Mucosa of descending colon (tissue), 3 donors: ENCODE measurements around the gene OR51E2. TPM values are rescaled to one million over a fixed set of nuclear protein-coding genes. Genes with fewer than 3 reads are reported as not detected.

ENCODE experiments used
- ATAC-seq: fragments of 200-7000 bp; cut with Tn5 transposase; one replicate; pipeline ENCODE4 v1.9.1; 2020; ENCODE audit warnings: mild to moderate bottlenecking, moderate library complexity
- DNase-seq, 3 donors: peaks; one replicate each; pipeline ENCODE4 v3.0.0-alpha.2; 2020
- H3K36me3 ChIP-seq: fragments of 200-600 bp; one replicate; pipeline ENCODE4 v1.8.0; 2021; ENCODE audit warnings: low read depth, mild to moderate bottlenecking
- H3K4me1 ChIP-seq: fragments of 200-600 bp; one replicate; pipeline ENCODE4 v1.8.0; 2021; ENCODE audit warnings: low read depth, mild to moderate bottlenecking
- H3K4me3 ChIP-seq: fragments of 200-600 bp; one replicate; pipeline ENCODE4 v1.8.0; 2021; ENCODE audit warnings: mild to moderate bottlenecking
- H3K9me3 ChIP-seq: fragments of 200-600 bp; one replicate; pipeline ENCODE4 v1.8.0; 2021; ENCODE audit warnings: mild to moderate bottlenecking
- intact Hi-C, 2 donors: fragments of 100-400 bp; cut with DNase I in 1 of 2; cut with micrococcal nuclease in 1 of 2; formaldehyde crosslinking; loops; one replicate each; pipeline versions ENCODE4 v1.11.0 to v1.11.1; 2022; cut with DNase I, micrococcal nuclease
- total RNA-seq, 3 donors: library from RNA; stranded (reverse); fragmentation: NEBNext Ultra II Directional in 2 of 3; extraction: Animal tissue kit (Norgen Biotek cat#: 25700) in 2 of 3; gene quantifications; one replicate each; pipeline versions ENCODE4 v1.2.1 to v1.2.4, GENCODE V29; 2021 to 2023
- TF ChIP-seq, protein P1 (sequence below): fragments of 200-600 bp; IDR thresholded peaks from one replicate; pipeline ENCODE4 v1.8.0; 2022; ENCODE audit warnings: antibody characterized with exemption, mild to moderate bottlenecking
- donor health status: DM: no; HTN: no; CAD: no; lungs with moderate emphysema.
- donor health status: DM: no; HTN: no; CAD: no.
- donor health status: DM: no; HTN: yes; CAD: no.

OR51E2 gene
- total RNA-seq, 3 donors from 2014 or later, result 0.46 to 11.0 (median 1.0) TPM

DNA sequence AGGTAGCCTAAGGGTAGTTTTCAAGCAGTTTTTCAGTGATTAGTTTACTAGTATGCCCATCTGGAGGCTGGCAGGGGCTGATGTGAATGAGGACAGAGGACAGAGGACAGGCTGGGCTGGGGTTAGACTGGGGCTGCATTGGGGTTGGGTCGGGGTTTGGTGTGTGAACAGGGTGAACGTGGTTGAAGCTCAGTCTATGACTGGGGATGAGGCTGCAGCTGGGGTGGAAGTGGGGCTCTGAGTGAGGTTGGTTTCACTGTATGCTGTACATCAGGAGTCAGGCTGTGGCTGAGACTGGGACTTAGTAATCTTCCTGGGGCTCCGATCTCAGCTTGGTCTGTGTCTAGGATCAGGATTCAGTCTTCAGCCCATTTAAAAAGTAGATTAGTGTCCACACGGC is 53.4 kb downstream of the OR51E2 start:
- DNase-seq, result no peak
- no peaks in the 10 kb centered on the region for H3K4me1 ChIP-seq
- no peaks in the 10 kb centered on the region for H3K9me3 ChIP-seq
- no peak for ATAC-seq
- intact Hi-C loops, result no loop called here
- no peak overlapping the region for H3K4me3 ChIP-seq
- TF ChIP-seq, protein P1, sequence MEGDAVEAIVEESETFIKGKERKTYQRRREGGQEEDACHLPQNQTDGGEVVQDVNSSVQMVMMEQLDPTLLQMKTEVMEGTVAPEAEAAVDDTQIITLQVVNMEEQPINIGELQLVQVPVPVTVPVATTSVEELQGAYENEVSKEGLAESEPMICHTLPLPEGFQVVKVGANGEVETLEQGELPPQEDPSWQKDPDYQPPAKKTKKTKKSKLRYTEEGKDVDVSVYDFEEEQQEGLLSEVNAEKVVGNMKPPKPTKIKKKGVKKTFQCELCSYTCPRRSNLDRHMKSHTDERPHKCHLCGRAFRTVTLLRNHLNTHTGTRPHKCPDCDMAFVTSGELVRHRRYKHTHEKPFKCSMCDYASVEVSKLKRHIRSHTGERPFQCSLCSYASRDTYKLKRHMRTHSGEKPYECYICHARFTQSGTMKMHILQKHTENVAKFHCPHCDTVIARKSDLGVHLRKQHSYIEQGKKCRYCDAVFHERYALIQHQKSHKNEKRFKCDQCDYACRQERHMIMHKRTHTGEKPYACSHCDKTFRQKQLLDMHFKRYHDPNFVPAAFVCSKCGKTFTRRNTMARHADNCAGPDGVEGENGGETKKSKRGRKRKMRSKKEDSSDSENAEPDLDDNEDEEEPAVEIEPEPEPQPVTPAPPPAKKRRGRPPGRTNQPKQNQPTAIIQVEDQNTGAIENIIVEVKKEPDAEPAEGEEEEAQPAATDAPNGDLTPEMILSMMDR, result no peak
- no peaks in the 10 kb centered on the region for H3K36me3 ChIP-seq

DNA sequence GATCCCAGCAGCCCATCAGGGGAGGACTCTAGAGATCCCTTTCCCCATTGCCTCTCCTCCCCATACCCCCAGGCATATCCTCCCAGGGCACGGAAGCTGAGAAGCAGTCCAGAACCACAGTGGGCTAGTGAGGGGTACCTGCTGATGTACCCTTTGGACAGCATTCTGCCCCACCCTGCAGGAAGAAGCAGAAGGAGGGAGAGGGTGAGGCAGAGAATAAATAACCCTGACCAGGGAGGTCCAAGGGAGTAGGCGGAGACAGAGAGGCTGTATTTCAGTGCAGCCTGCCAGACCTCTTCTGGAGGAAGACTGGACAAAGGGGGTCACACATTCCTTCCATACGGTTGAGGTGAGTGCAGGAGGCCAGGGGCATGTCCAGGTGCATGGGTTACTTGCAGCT is 54.0 kb downstream of the OR51E2 start, which contains the start of gene OR51E1:
TSS of gene OR51E1 (plus strand) at position 301 of the 400 bp plus-strand sequence. CDS start 8,545 bp downstream, outside the sequence.
- Histone ChIP-seq H3K36me3 (no peaks in the 10 kb centered on the region), H3K4me1 (no peaks in the 10 kb centered on the region), H3K9me3 (no peaks in the 10 kb centered on the region), H3K4me3 (no peak within 1 kb of the TSS)
- ATAC-seq (no peak), DNase-seq (no peak)
- TF ChIP-seq, protein P1, result no peak
- intact Hi-C loops, result no loop called here

DNA sequence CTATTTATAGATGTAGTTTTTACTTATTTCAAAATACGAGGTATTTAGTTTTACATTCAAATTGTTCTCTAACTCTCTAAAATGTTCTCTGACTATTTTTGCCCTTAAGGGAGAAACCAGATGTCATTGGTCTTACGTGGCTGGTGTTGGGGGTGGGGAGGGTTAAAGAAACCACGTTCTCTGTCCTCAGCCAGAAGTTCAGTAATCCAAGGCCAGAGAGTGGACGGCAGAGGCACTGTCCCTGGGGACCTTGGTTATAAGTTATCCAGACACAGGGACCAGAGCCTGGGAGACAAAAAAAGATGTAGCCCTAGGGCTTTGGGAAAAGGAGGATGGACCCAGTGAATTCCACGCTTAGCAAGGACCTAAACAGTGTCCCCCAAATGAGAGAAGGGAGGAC is 54.6 kb downstream of the OR51E2 start:
- intact Hi-C loops, result no loop called here
- no peaks in the 10 kb centered on the region for H3K4me1 ChIP-seq
- no peak overlapping the region for H3K4me3 ChIP-seq
- ATAC-seq (no peak), DNase-seq (no peak)
- H3K9me3 ChIP-seq, result no peaks in the 10 kb centered on the region
- H3K36me3 ChIP-seq, result no peaks in the 10 kb centered on the region
- TF ChIP-seq, protein P1, result no peak

DNA sequence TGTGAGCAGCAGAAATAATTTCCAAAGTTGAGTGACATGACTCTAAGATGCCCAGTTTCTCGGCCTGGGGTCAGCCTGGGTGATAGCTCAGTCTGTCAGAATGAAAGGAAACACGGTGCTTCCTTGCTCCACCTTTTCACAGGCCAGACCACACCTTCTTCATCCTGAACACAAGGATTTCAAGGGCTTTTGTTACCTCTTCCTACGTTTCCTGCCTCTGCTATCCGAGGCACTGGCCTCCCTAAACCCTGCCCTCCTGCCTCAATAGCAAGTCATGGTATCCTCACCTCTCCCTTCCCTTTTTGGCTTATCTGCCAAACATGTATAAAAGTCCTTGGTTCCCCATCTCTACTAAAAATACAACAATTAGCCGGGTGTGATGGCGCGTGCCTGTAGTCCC is 55.6 kb downstream of the OR51E2 start:
- intact Hi-C loops, result no loop called here
- no peak for DNase-seq
- H3K36me3 ChIP-seq, result no peaks in the 10 kb centered on the region
- no peaks in the 10 kb centered on the region for H3K9me3 ChIP-seq
- no peaks in the 10 kb centered on the region for H3K4me1 ChIP-seq
- TF ChIP-seq, protein P1, result no peak
- ATAC-seq, result no peak
- no peak overlapping the region for H3K4me3 ChIP-seq

DNA sequence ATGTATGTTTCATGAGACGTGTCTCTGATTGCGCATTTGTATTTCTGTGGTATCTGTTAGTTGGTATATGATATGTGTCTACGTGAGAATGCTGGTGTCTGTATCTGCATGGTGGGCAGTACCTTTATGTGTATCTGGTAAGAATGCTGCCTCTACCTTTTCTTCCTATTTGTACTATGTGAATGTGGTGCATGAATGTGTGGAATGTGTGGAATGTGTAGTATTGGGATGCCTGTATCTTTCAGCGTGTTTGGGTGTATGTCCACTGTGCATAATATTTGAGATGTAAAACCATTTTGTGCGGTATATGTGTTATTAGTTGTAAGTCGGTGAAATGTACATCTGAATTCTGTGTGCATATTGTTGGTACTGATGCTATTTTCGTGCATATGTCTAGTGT is 56.2 kb downstream of the OR51E2 start:
- no peak overlapping the region for H3K4me3 ChIP-seq
- no peaks in the 10 kb centered on the region for H3K4me1 ChIP-seq
- intact Hi-C loops, result no loop called here
- no peaks in the 10 kb centered on the region for H3K36me3 ChIP-seq
- ATAC-seq, result no peak
- TF ChIP-seq, protein P1, result no peak
- no peak for DNase-seq
- no peaks in the 10 kb centered on the region for H3K9me3 ChIP-seq

DNA sequence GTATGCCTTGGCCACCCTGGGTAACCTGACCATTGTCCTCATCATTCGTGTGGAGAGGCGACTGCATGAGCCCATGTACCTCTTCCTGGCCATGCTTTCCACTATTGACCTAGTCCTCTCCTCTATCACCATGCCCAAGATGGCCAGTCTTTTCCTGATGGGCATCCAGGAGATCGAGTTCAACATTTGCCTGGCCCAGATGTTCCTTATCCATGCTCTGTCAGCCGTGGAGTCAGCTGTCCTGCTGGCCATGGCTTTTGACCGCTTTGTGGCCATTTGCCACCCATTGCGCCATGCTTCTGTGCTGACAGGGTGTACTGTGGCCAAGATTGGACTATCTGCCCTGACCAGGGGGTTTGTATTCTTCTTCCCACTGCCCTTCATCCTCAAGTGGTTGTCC is 57.7 kb downstream of the OR51E2 start:
- Histone ChIP-seq H3K36me3 (no peaks in the 10 kb centered on the region), H3K9me3 (no peaks in the 10 kb centered on the region), H3K4me1 (no peaks in the 10 kb centered on the region), H3K4me3 (no peak overlapping the region)
- intact Hi-C loops, result loop anchor here (5.0 to 10.0 kb wide), 3 partner anchors 187 to 365 kb away; partner anchors contain the start of gene OR51L1 (in 1 of the 2)
- TF ChIP-seq, protein P1, result no peak
- ATAC-seq, result no peak
- DNase-seq, result no peak
